GM18907 (cell line): ENCODE measurements around the gene ZNF865.
"Not testable (repeated sequence)": the region's sequence is repeated elsewhere in the genome, so short reads cannot be mapped to it uniquely, and the experiment has no call there.

ENCODE experiments used
- ATAC-seq: cut with Tn5 transposase; IDR thresholded peaks from one replicate; pipeline ENCODE4 v1.9.1; 2021; ENCODE audit warnings: mild to moderate bottlenecking, moderate library complexity; ENCODE audit not compliant: unreplicated experiment

The ZNF865 gene

GRCh38 chr19:55605637-55606470, at the start of gene ZNF865:
Gene ZNF865 (plus strand): TSS chr19:55605647. CDS start chr19:55613619, 7,972 bp downstream.
- ATAC-seq: peak; percentile 34

- ATAC-seq: no peak
Measured at GRCh38 chr19:55559684-55560083, 45.8 kb upstream of the ZNF865 start.

- no peak for ATAC-seq
Measured at GRCh38 chr19:55563261-55563690, 42.2 kb upstream of the ZNF865 start.

- ATAC-seq: no peak
Measured at GRCh38 chr19:55566823-55567222, 38.6 kb upstream of the ZNF865 start.

GRCh38 chr19:55567708-55568328, 37.6 kb upstream of the ZNF865 start:
- no peak for ATAC-seq

- ATAC-seq: not testable (repeated sequence)
Measured at GRCh38 chr19:55569477-55569876, 36.0 kb upstream of the ZNF865 start.

GRCh38 chr19:55573929-55574328, 31.5 kb upstream of the ZNF865 start:
- ATAC-seq: not testable (repeated sequence)

- ATAC-seq: no peak
Measured at GRCh38 chr19:55576746-55577145, 28.7 kb upstream of the ZNF865 start.

GRCh38 chr19:55578031-55578760, 27.3 kb upstream of the ZNF865 start:
- ATAC-seq: no peak

- no peak for ATAC-seq
Measured at GRCh38 chr19:55578761-55579747, 26.4 kb upstream of the ZNF865 start.

- no peak for ATAC-seq
Measured at GRCh38 chr19:55579766-55580621, 25.5 kb upstream of the ZNF865 start.

GRCh38 chr19:55580628-55581144, 24.8 kb upstream of the ZNF865 start, which contains the start of gene ZNF579:
Gene ZNF579 (minus strand): TSS chr19:55580848. CDS start chr19:55579639, 1,209 bp downstream.
- no peak for ATAC-seq

GRCh38 chr19:55581145-55581822, 24.2 kb upstream of the ZNF865 start:
- ATAC-seq: no peak

- no peak for ATAC-seq
Measured at GRCh38 chr19:55581823-55582223, 23.6 kb upstream of the ZNF865 start.

- not testable (repeated sequence) for ATAC-seq
Measured at GRCh38 chr19:55582284-55582683, 23.2 kb upstream of the ZNF865 start.

GRCh38 chr19:55583897-55584296, 21.6 kb upstream of the ZNF865 start:
- ATAC-seq: not testable (repeated sequence)

- no peak for ATAC-seq
Measured at GRCh38 chr19:55584871-55585270, 20.6 kb upstream of the ZNF865 start.

- no peak for ATAC-seq
Measured at GRCh38 chr19:55585658-55586339, 19.6 kb upstream of the ZNF865 start.
